ENCODE measurements around the gene ASPDH. TPM values are rescaled to one million over a fixed set of nuclear protein-coding genes. Genes with fewer than 3 reads are reported as not detected.

The ASPDH gene
- total and polyA plus RNA-seq, 2 donors from 2014 or later, result 115 TPM; not detected in 1

DNA sequence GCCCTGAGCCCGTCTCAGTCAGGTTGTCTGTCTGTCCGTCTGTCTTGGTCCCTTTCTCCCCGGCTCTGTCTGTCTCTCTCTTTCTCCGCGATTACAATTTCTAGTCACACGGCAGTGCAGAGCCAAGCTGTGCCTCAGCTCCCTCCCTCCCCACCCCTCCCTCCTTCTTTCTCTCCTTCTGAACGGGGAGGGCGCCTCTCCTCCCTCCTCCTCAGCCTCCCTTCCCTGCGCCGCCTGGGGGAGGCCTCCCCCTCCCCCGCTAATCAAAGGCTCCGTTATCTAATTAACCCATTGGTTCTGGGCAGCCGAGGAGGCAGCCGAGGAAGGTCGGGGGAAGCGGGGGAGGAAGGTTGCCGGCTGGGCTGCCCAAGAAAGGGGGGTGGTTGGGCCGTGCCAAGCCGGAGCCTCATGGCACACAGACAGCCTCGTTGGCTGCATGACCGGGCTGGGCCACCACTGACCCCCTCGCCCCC, 38.0 kb upstream of the ASPDH start:
- Histone ChIP-seq H3K9ac (ENCODE audit: low read length in 3 of 3) (no peak overlapping the region), H3K36me3 (ENCODE audit: control insufficient read depth in 2 of 3, insufficient read depth in 3 of 3, low read length in 3 of 3) (no peaks in the 10 kb centered on the region), H3K9me3 (ENCODE audit: control insufficient read depth in 2 of 3, insufficient read depth in 1 of 3, low read length in 3 of 3) (no peaks in the 10 kb centered on the region), H3K4me3 (ENCODE audit: low read length in 3 of 3) (no peak overlapping the region), H3K4me1 (ENCODE audit: control insufficient read depth in 2 of 3, insufficient read depth in 2 of 3, low read depth in 1 of 3, low read length in 3 of 3) (peaks cover 0 to 4% (median 0%) of the 10 kb centered on the region in 3 donors), H3K27ac (ENCODE audit: low read depth in 2 of 2, low read length in 2 of 2) (no peak overlapping the region), H3K27me3 (ENCODE audit: control insufficient read depth, insufficient read depth, low read length) (no peaks in the 10 kb centered on the region)
- no peak for TF ChIP-seq CTCF (IDR thresholded peaks at IDR 0.05; ENCODE audit: borderline replicate concordance, extremely low read depth, insufficient read depth)
- DNase-seq (peak in 4 of 5 donors; percentile 68 to 86 (median 82)), FAIRE-seq (no peak)
- intact Hi-C loops (cut with DNase I), result no loop called here

GRCh38 chr19:50551034-50551714, 37.5 kb upstream of the ASPDH start:
- no peak for TF ChIP-seq CTCF (IDR thresholded peaks at IDR 0.05; ENCODE audit: borderline replicate concordance, extremely low read depth, insufficient read depth)
- no peaks in the 10 kb centered on the region for H3K36me3 ChIP-seq (ENCODE audit: control insufficient read depth in 2 of 3, insufficient read depth in 3 of 3, low read length in 3 of 3)
- intact Hi-C loops (cut with DNase I), result no loop called here
- H3K27me3 ChIP-seq (ENCODE audit: control insufficient read depth, insufficient read depth, low read length), result no peaks in the 10 kb centered on the region
- FAIRE-seq (no peak), DNase-seq (peak in 2 of 5 donors; percentile 53 to 73)
- H3K9me3 ChIP-seq (ENCODE audit: control insufficient read depth in 2 of 3, insufficient read depth in 1 of 3, low read length in 3 of 3), result no peaks in the 10 kb centered on the region
- H3K4me3 ChIP-seq (ENCODE audit: low read length in 3 of 3), result no peak overlapping the region
- no peak overlapping the region for H3K9ac ChIP-seq (ENCODE audit: low read length in 3 of 3)
- H3K4me1 ChIP-seq (ENCODE audit: control insufficient read depth in 2 of 3, insufficient read depth in 2 of 3, low read depth in 1 of 3, low read length in 3 of 3), result no peaks in the 10 kb centered on the region
- no peak overlapping the region for H3K27ac ChIP-seq (ENCODE audit: low read depth in 2 of 2, low read length in 2 of 2)

GRCh38 chr19:50550594-50550966, 36.9 kb upstream of the ASPDH start:
- intact Hi-C loops (cut with DNase I), result no loop called here
- H3K27ac ChIP-seq (ENCODE audit: low read depth in 2 of 2, low read length in 2 of 2), result no peak overlapping the region
- no peaks in the 10 kb centered on the region for H3K9me3 ChIP-seq (ENCODE audit: control insufficient read depth in 2 of 3, insufficient read depth in 1 of 3, low read length in 3 of 3)
- H3K36me3 ChIP-seq (ENCODE audit: control insufficient read depth in 2 of 3, insufficient read depth in 3 of 3, low read length in 3 of 3), result no peaks in the 10 kb centered on the region
- no peak for TF ChIP-seq CTCF (IDR thresholded peaks at IDR 0.05; ENCODE audit: borderline replicate concordance, extremely low read depth, insufficient read depth)
- H3K4me3 ChIP-seq (ENCODE audit: low read length in 3 of 3), result no peak overlapping the region
- DNase-seq (no peak), FAIRE-seq (no peak)
- H3K27me3 ChIP-seq (ENCODE audit: control insufficient read depth, insufficient read depth, low read length), result no peaks in the 10 kb centered on the region
- no peak overlapping the region for H3K9ac ChIP-seq (ENCODE audit: low read length in 3 of 3)
- H3K4me1 ChIP-seq (ENCODE audit: control insufficient read depth in 2 of 3, insufficient read depth in 2 of 3, low read depth in 1 of 3, low read length in 3 of 3), result no peaks in the 10 kb centered on the region

All from kidney (tissue), 14 donors.